MM.1S (cell line): ENCODE measurements around the gene PTH2R.
"Not testable (repeated sequence)": the region's sequence is repeated elsewhere in the genome, so short reads cannot be mapped to it uniquely, and the experiment has no call there.

Source experiments
- CTCF ChIP-seq: fragments of 300-600 bp; sonication (generic); IDR thresholded peaks from 2 replicates; pipeline ENCODE4 v1.5.1; 2016; ENCODE audit warnings: antibody characterized with exemption, low read length, mixed read lengths
- EZH2 ChIP-seq: fragments of 300-600 bp; sonication (generic); optimal IDR thresholded peaks from 2 replicates; pipeline ENCODE3; 2017; ENCODE audit warnings: low read depth, mild to moderate bottlenecking, antibody characterized with exemption, low read length, mixed read lengths

GRCh38 chr2:208505365-208505764 is 98.8 kb downstream of the PTH2R start:
- TF ChIP-seq CTCF, EZH2: not testable (repeated sequence)
